H1 (cell line): ENCODE results near the gene ACOT2.

ENCODE experiments used
- ATF3 ChIP-seq: IDR thresholded peaks from 2 replicates; pipeline ENCODE4 v1.6.1; 2011; ENCODE audit warnings: low read depth, mild to moderate bottlenecking, low read length; ENCODE audit not compliant: insufficient read depth
- CREB1 ChIP-seq: IDR thresholded peaks from 2 replicates; pipeline ENCODE4 v1.6.1; 2012; ENCODE audit warnings: inconsistent platforms
- CTCF ChIP-seq, 3 experiments: IDR thresholded peaks; 1 replicate in 2 of 3; 2 replicates in 1 of 3; pipeline versions ENCODE4 v1.5.1 to v1.6.1; 2011; ENCODE audit warnings: low read length in 3 of 3, mild to moderate bottlenecking in 3 of 3, inconsistent platforms in 2 of 3, low read depth in 1 of 3, moderate library complexity in 1 of 3; ENCODE audit not compliant: insufficient read depth in 1 of 3; ENCODE audit errors: control extremely low read depth in 1 of 3
- EP300 ChIP-seq, 2 experiments: IDR thresholded peaks; 1 replicate in 1 of 2; 2 replicates in 1 of 2; pipeline ENCODE4 v1.6.1; 2011 to 2012; ENCODE audit warnings: low read depth in 2 of 2, low read length in 2 of 2, mild to moderate bottlenecking in 2 of 2, borderline replicate concordance in 1 of 2, inconsistent platforms in 1 of 2, moderate library complexity in 1 of 2
- FOSL1 ChIP-seq: IDR thresholded peaks from 2 replicates; pipeline ENCODE4 v1.6.1; 2011; ENCODE audit warnings: mild to moderate bottlenecking, low read depth, low read length, moderate library complexity; ENCODE audit not compliant: insufficient read depth
- GABPA ChIP-seq: IDR thresholded peaks from 2 replicates; pipeline ENCODE4 v1.6.1; 2011; ENCODE audit warnings: mild to moderate bottlenecking, low read length, moderate library complexity, borderline replicate concordance; ENCODE audit not compliant: insufficient read depth
- JUN ChIP-seq: IDR thresholded peaks from 2 replicates; pipeline ENCODE4 v1.6.1; 2011; ENCODE audit warnings: low read depth, mild to moderate bottlenecking, improper control_type of control experiment, low read length
- POLR2A ChIP-seq, 2 experiments: IDR thresholded peaks; 1 replicate in 1 of 2; 2 replicates in 1 of 2; pipeline ENCODE4 v1.6.1; 2011; ENCODE audit warnings: low read depth in 2 of 2, low read length in 2 of 2, mild to moderate bottlenecking in 2 of 2; ENCODE audit errors: control extremely low read depth in 1 of 2
- POLR2AphosphoS5 ChIP-seq: IDR thresholded peaks from 2 replicates; pipeline ENCODE4 v1.6.1; 2011; ENCODE audit warnings: low read depth, low read length
- RFX5 ChIP-seq: IDR thresholded peaks from 2 replicates; pipeline ENCODE4 v1.6.1; 2011; ENCODE audit warnings: low read depth, low read length, improper control_type of control experiment, borderline replicate concordance
- RXRA ChIP-seq: IDR thresholded peaks from 2 replicates; pipeline ENCODE4 v1.6.1; 2011; ENCODE audit warnings: low read depth, mild to moderate bottlenecking, low read length, moderate library complexity; ENCODE audit not compliant: insufficient read depth
- SIX5 ChIP-seq: IDR thresholded peaks from 2 replicates; pipeline ENCODE4 v1.6.1; 2011; ENCODE audit warnings: mild to moderate bottlenecking, low read depth, low read length
- TAF1 ChIP-seq: IDR thresholded peaks from 2 replicates; pipeline ENCODE4 v1.6.1; 2011; ENCODE audit warnings: mild to moderate bottlenecking, low read depth, low read length
- TBP ChIP-seq: IDR thresholded peaks from 2 replicates; pipeline ENCODE4 v1.6.1; 2011; ENCODE audit warnings: low read depth, low read length, improper control_type of control experiment

GRCh38 chr14:73594491-73594890 is 25.5 kb downstream of the ACOT2 start:
- TF ChIP-seq POLR2A (IDR thresholded peaks at IDR 0.05; ENCODE audit: control extremely low read depth in 1 of 2, low read depth in 2 of 2, low read length in 2 of 2) (no peak), JUN (no peak), EP300 (IDR thresholded peaks at IDR 0.05; ENCODE audit: borderline replicate concordance in 1 of 2, low read depth in 2 of 2, low read length in 2 of 2) (no peak), CTCF (IDR thresholded peaks at IDR 0.05; ENCODE audit: control extremely low read depth in 1 of 3, insufficient read depth in 1 of 3, low read depth in 1 of 3, low read length in 3 of 3) (no peak), GABPA (no peak), ATF3 (no peak), POLR2AphosphoS5 (no peak), CREB1 (no peak), SIX5 (no peak), TBP (no peak), TAF1 (no peak), RFX5 (no peak), RXRA (no peak), FOSL1 (no peak)
